Measurements from ENCODE around the gene BRD4. TPM values are rescaled to one million over a fixed set of nuclear protein-coding genes. Genes with fewer than 3 reads are reported as not detected.
"Not testable (repeated sequence)": the region's sequence is repeated elsewhere in the genome, so short reads cannot be mapped to it uniquely, and the experiment has no call there.

Gene BRD4
- total RNA-seq, 4 donors from 2014 or later, result 34.1 to 48.1 (median 37.5) TPM

DNA sequence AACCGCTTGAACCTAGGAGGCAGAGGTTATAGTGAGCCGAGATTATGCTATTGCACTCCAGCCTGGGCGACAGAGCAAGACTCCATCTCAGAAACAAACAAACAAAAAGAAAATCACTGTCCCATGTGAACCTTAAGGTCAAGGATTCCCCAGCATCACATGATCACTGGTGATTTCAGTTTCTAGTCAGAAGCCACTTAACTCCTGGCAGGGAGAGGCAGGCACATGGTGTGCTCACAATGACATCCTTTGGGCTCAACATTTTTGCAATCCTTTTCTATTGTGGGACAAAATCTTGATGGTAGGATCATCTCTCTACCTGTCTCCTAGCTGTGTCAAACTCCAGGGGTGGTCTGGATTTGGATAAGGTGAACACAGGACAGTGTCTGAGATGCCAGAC, 35.1 kb upstream of the BRD4 start:
- Histone ChIP-seq H3K4me1 (peaks cover 0 to 18% (median 0%) of the 10 kb centered on the region in 4 donors), H3K4me3 (no peak overlapping the region), H3K27ac (replicated peaks in 1 of 4) (no peak overlapping the region), H3K36me3 (peaks cover 59 to 91% (median 82%) of the 10 kb centered on the region in 4 donors), H3K9me3 (no peaks in the 10 kb centered on the region), H3K27me3 (no peaks in the 10 kb centered on the region)
- no peak for DNase-seq (ENCODE audit: extremely low spot score)
- intact Hi-C loops (cut with DNase I), result no loop called here
- WGBS, result 94% methylated on average over 3 of the region's 3 CpGs
- no peak for TF ChIP-seq POLR2AphosphoS5 (IDR thresholded peaks at IDR 0.05)

DNA sequence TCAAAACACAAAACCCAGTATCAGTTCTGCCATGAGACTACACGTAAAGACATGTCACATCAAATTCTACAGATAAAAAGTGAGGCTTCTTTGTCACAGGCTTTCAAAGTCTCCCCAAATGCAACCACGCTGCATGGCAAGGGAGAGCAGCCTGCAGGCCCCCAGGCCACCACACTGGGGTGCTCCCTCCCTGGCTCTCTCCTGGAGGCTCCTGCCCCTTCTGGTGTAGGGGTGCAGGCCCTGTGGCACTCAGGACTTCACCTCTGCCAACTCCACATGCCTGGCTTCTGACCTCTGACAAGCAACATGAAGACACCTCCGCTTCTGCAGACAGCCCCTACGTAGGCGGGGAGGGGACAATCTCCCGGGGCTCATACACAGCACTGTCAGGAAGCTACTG, 32.9 kb upstream of the BRD4 start:
- intact Hi-C loops (cut with DNase I), result no loop called here
- H3K9me3 ChIP-seq, result no peaks in the 10 kb centered on the region
- peaks cover 0 to 12% (median 0%) of the 10 kb centered on the region in 4 donors for H3K4me1 ChIP-seq
- no peak overlapping the region for H3K4me3 ChIP-seq
- 100% methylated on average over 2 of the region's 6 CpGs for WGBS
- peaks cover 46 to 90% (median 80%) of the 10 kb centered on the region in 4 donors for H3K36me3 ChIP-seq
- H3K27me3 ChIP-seq, result no peaks in the 10 kb centered on the region
- TF ChIP-seq, protein P1, sequence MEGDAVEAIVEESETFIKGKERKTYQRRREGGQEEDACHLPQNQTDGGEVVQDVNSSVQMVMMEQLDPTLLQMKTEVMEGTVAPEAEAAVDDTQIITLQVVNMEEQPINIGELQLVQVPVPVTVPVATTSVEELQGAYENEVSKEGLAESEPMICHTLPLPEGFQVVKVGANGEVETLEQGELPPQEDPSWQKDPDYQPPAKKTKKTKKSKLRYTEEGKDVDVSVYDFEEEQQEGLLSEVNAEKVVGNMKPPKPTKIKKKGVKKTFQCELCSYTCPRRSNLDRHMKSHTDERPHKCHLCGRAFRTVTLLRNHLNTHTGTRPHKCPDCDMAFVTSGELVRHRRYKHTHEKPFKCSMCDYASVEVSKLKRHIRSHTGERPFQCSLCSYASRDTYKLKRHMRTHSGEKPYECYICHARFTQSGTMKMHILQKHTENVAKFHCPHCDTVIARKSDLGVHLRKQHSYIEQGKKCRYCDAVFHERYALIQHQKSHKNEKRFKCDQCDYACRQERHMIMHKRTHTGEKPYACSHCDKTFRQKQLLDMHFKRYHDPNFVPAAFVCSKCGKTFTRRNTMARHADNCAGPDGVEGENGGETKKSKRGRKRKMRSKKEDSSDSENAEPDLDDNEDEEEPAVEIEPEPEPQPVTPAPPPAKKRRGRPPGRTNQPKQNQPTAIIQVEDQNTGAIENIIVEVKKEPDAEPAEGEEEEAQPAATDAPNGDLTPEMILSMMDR (IDR thresholded peaks at IDR 0.05), result no peak
- TF ChIP-seq POLR2AphosphoS5 (IDR thresholded peaks at IDR 0.05) (no peak), EP300 (IDR thresholded peaks at IDR 0.05) (no peak), POLR2A (IDR thresholded peaks at IDR 0.05; ENCODE audit: low read depth) (no peak)
- no peak for DNase-seq (ENCODE audit: extremely low spot score)
- no peak overlapping the region for H3K27ac ChIP-seq (replicated peaks in 1 of 4)

DNA sequence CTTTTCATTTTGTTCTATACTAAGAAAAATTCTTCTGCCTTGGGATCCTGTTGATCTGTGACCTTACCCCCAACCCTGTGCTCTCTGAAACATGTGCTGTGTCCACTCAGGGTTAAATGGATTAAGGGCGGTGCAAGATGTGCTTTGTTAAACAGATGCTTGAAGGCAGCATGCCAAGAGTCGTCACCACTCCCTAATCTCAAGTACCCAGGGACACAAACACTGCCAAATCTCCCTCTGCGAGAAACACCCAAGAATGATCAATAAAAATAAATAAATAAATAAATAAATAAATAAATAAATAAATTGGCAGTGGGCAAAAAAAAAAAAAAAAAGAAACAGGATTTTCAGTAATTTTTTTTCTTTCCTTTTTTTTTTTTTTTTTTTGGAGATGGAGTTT, 31.5 kb upstream of the BRD4 start:
- DNase-seq (ENCODE audit: extremely low spot score); H3K27ac ChIP-seq (replicated peaks in 1 of 4); H3K9me3 ChIP-seq; H3K27me3 ChIP-seq; H3K4me3 ChIP-seq; intact Hi-C loops (cut with DNase I): not testable (repeated sequence)
- peaks cover 47 to 90% (median 80%) of the 10 kb centered on the region in 4 donors for H3K36me3 ChIP-seq
- peaks cover 0 to 12% (median 0%) of the 10 kb centered on the region in 4 donors for H3K4me1 ChIP-seq
- 75% methylated on average over 3 of the region's 3 CpGs for WGBS

- DNase-seq (ENCODE audit: extremely low spot score); H3K4me1 ChIP-seq; H3K27ac ChIP-seq (replicated peaks in 1 of 4); H3K4me3 ChIP-seq; H3K9me3 ChIP-seq; intact Hi-C loops (cut with DNase I); H3K27me3 ChIP-seq: not testable (repeated sequence)
- WGBS, result 100% methylated on average over 8 of the region's 30 CpGs
- H3K36me3 ChIP-seq, result peaks cover 47 to 90% (median 80%) of the 10 kb centered on the region in 4 donors
Observed at GRCh38 chr19:15363048-15363447, 30.7 kb upstream of the BRD4 start.

GRCh38 chr19:15360015-15360414, 27.7 kb upstream of the BRD4 start:
- H3K27me3 ChIP-seq; intact Hi-C loops (cut with DNase I); H3K4me3 ChIP-seq; H3K9me3 ChIP-seq; H3K4me1 ChIP-seq; DNase-seq (ENCODE audit: extremely low spot score); H3K27ac ChIP-seq (replicated peaks in 1 of 4): not testable (repeated sequence)
- H3K36me3 ChIP-seq, result peaks cover 44 to 90% (median 80%) of the 10 kb centered on the region in 4 donors
- 77% methylated on average over 4 of the region's 4 CpGs for WGBS

GRCh38 chr19:15358918-15359317, 26.6 kb upstream of the BRD4 start:
- Histone ChIP-seq H3K36me3 (peaks cover 50 to 91% (median 82%) of the 10 kb centered on the region in 4 donors), H3K27ac (replicated peaks in 1 of 4) (no peak overlapping the region)

DNA sequence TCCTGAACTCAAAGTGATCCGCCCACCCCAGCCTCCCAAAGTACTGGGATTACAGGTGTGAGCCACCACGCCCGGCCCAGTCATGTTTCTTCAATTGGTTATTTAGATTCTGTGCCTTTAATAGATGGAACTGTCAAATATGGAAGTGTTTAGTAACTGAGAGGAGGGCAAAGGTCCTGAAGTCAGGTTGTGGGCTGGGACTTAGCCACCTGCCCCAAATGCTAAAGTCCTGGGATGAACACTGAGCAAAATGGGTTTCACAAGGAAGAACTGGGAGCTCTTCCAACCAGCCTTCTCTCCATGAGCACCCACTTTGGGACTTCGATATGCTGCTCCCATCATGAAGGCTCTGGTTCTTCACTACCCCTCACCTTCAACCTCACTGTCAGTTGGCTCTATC, 25.6 kb upstream of the BRD4 start:
- intact Hi-C loops (cut with DNase I), result no loop called here
- peaks cover 0 to 5% (median 0%) of the 10 kb centered on the region in 4 donors for H3K4me1 ChIP-seq
- H3K36me3 ChIP-seq, result peaks cover 52 to 94% (median 89%) of the 10 kb centered on the region in 4 donors
- TF ChIP-seq, protein P1 (IDR thresholded peaks at IDR 0.05), result no peak
- no peak for TF ChIP-seq POLR2AphosphoS5 (IDR thresholded peaks at IDR 0.05)
- TF ChIP-seq EP300 (IDR thresholded peaks at IDR 0.05), result no peak
- TF ChIP-seq POLR2A (IDR thresholded peaks at IDR 0.05; ENCODE audit: low read depth), result no peak
- no peak overlapping the region for H3K27ac ChIP-seq (replicated peaks in 1 of 4)
- no peaks in the 10 kb centered on the region for H3K9me3 ChIP-seq
- no peak for DNase-seq (ENCODE audit: extremely low spot score)
- WGBS, result 92% methylated on average over 4 of the region's 4 CpGs
- H3K4me3 ChIP-seq, result no peak overlapping the region
- H3K27me3 ChIP-seq, result no peaks in the 10 kb centered on the region

More at GRCh38 chr19:15358918-15359317, 26.6 kb upstream of the BRD4 start:
- peaks cover 0 to 5% (median 0%) of the 10 kb centered on the region in 4 donors for H3K4me1 ChIP-seq
- TF ChIP-seq EP300 (IDR thresholded peaks at IDR 0.05), result no peak
- TF ChIP-seq POLR2AphosphoS5 (IDR thresholded peaks at IDR 0.05), result no peak
- no peak for TF ChIP-seq POLR2A (IDR thresholded peaks at IDR 0.05; ENCODE audit: low read depth)
- TF ChIP-seq, protein P1 (IDR thresholded peaks at IDR 0.05), result no peak
- no peaks in the 10 kb centered on the region for H3K27me3 ChIP-seq
- WGBS, result 84% methylated on average over 3 of the region's 3 CpGs
- H3K9me3 ChIP-seq, result no peaks in the 10 kb centered on the region
- intact Hi-C loops (cut with DNase I), result no loop called here
- H3K4me3 ChIP-seq, result no peak overlapping the region
- DNase-seq (ENCODE audit: extremely low spot score), result no peak

Data from esophagus muscularis mucosa (tissue), 4 donors.